ENCODE results near the gene CTSH. TPM values are rescaled to one million over a fixed set of nuclear protein-coding genes. Genes with fewer than 3 reads are reported as not detected.

Gene CTSH
- total RNA-seq, 4 donors from 2014 or later, result 72.9 to 280 (median 111) TPM

DNA sequence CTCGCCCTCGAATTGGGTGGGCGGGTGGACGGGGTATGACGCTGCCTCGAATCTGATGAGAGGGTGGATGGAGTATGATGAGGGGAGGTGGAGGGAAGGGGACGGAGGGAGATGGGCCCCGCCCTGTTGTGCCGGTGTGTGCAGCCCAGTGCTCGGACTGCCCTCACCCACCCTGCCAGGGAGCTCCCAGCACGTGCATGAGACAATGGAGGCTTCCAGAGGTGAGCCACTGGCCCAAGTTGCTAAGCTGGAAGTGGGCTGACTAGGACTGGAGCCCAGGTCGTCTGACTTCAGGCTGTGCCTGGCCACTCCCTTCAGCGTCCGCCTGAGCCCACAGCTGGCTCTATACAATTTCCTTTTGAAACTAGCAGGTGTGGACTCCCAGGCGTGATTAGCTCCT is 47.0 kb upstream of the CTSH start:
- no peak overlapping the region for H3K4me3 ChIP-seq
- no peaks in the 10 kb centered on the region for H3K36me3 ChIP-seq
- no peak for DNase-seq
- no peaks in the 10 kb centered on the region for H3K27me3 ChIP-seq
- H3K27ac ChIP-seq, result no peak overlapping the region
- intact Hi-C loops (cut with DNase I; ENCODE audit: low total_unique reads), result no loop called here
- no peaks in the 10 kb centered on the region for H3K9me3 ChIP-seq
- no peak for TF ChIP-seq POLR2A (IDR thresholded peaks at IDR 0.05)
- TF ChIP-seq, protein P1, sequence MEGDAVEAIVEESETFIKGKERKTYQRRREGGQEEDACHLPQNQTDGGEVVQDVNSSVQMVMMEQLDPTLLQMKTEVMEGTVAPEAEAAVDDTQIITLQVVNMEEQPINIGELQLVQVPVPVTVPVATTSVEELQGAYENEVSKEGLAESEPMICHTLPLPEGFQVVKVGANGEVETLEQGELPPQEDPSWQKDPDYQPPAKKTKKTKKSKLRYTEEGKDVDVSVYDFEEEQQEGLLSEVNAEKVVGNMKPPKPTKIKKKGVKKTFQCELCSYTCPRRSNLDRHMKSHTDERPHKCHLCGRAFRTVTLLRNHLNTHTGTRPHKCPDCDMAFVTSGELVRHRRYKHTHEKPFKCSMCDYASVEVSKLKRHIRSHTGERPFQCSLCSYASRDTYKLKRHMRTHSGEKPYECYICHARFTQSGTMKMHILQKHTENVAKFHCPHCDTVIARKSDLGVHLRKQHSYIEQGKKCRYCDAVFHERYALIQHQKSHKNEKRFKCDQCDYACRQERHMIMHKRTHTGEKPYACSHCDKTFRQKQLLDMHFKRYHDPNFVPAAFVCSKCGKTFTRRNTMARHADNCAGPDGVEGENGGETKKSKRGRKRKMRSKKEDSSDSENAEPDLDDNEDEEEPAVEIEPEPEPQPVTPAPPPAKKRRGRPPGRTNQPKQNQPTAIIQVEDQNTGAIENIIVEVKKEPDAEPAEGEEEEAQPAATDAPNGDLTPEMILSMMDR (IDR thresholded peaks at IDR 0.05), result no peak
- no peaks in the 10 kb centered on the region for H3K4me1 ChIP-seq

DNA sequence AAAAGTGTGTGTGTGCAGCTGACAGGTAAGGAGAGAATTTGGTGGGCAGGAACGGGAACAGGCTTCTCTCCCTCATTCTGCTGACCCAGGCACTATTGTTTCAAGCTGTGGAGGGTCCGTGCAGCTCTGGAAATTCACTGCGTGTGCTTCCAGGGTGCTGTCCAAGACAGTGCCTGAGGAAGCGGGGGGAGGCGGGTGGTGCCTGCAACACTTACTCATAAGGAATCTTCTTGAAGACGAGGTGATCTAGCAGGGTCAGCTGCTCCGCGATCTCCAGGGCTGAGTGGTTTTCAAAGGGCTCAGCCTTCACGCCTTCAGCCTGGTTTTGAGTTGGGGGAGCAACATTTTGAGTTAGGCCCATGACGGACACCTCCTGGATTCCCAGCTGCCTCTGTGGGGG is 46.6 kb upstream of the CTSH start:
- H3K4me1 ChIP-seq, result no peaks in the 10 kb centered on the region
- H3K27ac ChIP-seq, result no peak overlapping the region
- H3K4me3 ChIP-seq, result no peak overlapping the region
- TF ChIP-seq, protein P1 (IDR thresholded peaks at IDR 0.05), result no peak
- no peak for TF ChIP-seq POLR2A (IDR thresholded peaks at IDR 0.05)
- no peaks in the 10 kb centered on the region for H3K27me3 ChIP-seq
- intact Hi-C loops (cut with DNase I; ENCODE audit: low total_unique reads), result no loop called here
- DNase-seq, result no peak
- no peaks in the 10 kb centered on the region for H3K36me3 ChIP-seq
- no peaks in the 10 kb centered on the region for H3K9me3 ChIP-seq

DNA sequence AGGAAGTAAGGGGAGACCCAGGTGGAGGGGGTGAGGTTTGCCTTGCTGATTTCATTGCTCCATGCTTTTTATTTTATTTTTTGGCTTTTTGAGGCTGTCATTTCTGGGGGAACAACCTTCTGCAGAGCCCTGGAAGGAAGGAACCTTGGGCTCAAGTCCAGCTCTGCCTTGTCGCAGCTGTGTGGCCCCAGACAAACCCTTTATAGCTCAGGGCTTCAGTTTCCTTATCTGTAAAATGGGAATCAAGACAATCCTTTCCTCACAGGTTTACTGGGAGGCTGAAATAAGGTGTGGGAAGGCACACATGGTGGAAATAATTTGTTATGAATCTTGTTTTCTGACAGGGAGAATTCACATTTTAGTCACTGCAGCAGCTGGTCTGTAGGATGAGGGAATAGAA is 45.4 kb upstream of the CTSH start:
- Histone ChIP-seq H3K4me3 (no peak overlapping the region), H3K9me3 (no peaks in the 10 kb centered on the region), H3K36me3 (no peaks in the 10 kb centered on the region), H3K27ac (no peak overlapping the region), H3K4me1 (no peaks in the 10 kb centered on the region), H3K27me3 (no peaks in the 10 kb centered on the region)
- TF ChIP-seq, protein P1 (IDR thresholded peaks at IDR 0.05), result no peak
- no peak for TF ChIP-seq POLR2A (IDR thresholded peaks at IDR 0.05)
- intact Hi-C loops (cut with DNase I; ENCODE audit: low total_unique reads), result no loop called here
- DNase-seq, result no peak

DNA sequence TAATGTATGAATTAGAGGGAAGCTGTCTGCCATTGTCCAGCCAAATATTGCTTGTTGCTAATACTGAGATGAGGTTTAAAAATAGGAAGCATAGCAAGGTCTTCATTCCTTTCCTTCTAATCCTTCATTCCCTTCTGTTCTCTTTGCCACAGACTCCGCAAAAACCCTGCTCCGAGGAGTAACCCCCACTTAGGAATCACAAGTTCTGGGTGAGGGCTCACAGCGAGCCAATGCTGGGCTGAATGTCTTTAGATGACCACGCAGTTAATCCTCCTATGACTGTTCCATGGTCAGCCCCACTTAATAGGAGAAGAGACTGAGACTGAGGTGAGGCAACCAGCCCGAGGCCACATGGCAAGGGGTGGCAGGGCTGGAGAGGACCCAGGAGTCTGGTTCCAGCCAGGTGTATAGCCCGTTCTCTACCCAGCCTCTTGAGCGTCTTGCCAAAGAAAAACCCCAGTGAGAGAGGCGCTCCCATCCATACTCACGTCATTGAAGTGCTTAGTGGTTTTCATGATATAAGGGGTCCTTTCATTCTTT is 44.9 kb upstream of the CTSH start:
- TF ChIP-seq, protein P1 (IDR thresholded peaks at IDR 0.05), result no peak
- TF ChIP-seq POLR2A (IDR thresholded peaks at IDR 0.05), result no peak
- H3K27ac ChIP-seq, result no peak overlapping the region
- no peaks in the 10 kb centered on the region for H3K27me3 ChIP-seq
- H3K4me1 ChIP-seq, result no peaks in the 10 kb centered on the region
- intact Hi-C loops (cut with DNase I; ENCODE audit: low total_unique reads), result no loop called here
- H3K4me3 ChIP-seq, result no peak overlapping the region
- no peak for DNase-seq
- H3K36me3 ChIP-seq, result no peaks in the 10 kb centered on the region
- no peaks in the 10 kb centered on the region for H3K9me3 ChIP-seq

DNA sequence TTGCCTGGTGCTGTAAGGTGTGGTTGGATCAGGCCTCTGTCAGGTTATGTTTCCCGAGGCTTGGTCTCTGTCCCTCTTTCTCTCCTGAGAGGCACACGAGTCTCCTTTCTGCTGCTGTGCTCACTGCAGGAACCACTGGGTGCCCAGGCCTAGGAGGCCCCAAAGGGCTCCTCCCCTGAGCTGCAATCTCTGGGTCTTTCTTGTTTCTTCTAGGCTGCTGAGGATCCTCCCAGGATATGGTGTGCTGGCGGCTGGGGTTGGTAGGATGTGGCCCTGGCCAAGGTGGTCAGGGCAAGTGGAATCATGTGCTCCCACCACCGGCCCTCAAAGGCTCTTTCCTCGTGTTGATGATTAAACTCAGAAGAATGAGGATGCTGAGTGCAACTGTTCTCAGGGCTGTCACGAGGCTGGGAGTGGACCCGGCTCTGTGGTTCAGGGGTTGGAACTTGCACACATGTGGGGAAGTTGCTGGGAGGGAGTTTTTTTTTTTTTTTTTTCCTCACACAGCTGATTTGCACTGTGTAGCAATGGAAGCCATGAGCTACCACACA is 43.6 kb upstream of the CTSH start:
- Histone ChIP-seq H3K36me3 (no peaks in the 10 kb centered on the region), H3K27ac (peak overlapping the region; percentile 41 to 66), H3K4me3 (no peak overlapping the region), H3K4me1 (no peaks in the 10 kb centered on the region), H3K9me3 (no peaks in the 10 kb centered on the region), H3K27me3 (no peaks in the 10 kb centered on the region)
- intact Hi-C loops (cut with DNase I; ENCODE audit: low total_unique reads), result no loop called here
- no peak for TF ChIP-seq POLR2A (IDR thresholded peaks at IDR 0.05)
- TF ChIP-seq, protein P1 (IDR thresholded peaks at IDR 0.05), result no peak
- peak; percentile 59 to 75 for DNase-seq
